ENCODE results near the gene ZNF433.
"Not testable (repeated sequence)": the region's sequence is repeated elsewhere in the genome, so short reads cannot be mapped to it uniquely, and the experiment has no call there.

The ZNF433 gene

GRCh38 chr19:12035220-12036172 lies at the start of gene ZNF433:
Gene ZNF433 (minus strand): TSS chr19:12035679. CDS start chr19:12035539, 140 bp downstream.
- peak; percentile 82 for DNase-seq (ENCODE audit: low spot score)

GRCh38 chr19:12083336-12083735 lies 47.9 kb upstream of the ZNF433 start:
- not testable (repeated sequence) for DNase-seq (ENCODE audit: low spot score)

GRCh38 chr19:12077375-12077774 lies 41.9 kb upstream of the ZNF433 start:
- DNase-seq (ENCODE audit: low spot score) = no peak

GRCh38 chr19:12076331-12076730 lies 40.9 kb upstream of the ZNF433 start:
- not testable (repeated sequence) for DNase-seq (ENCODE audit: low spot score)

GRCh38 chr19:12075538-12076139 lies 40.2 kb upstream of the ZNF433 start:
- no peak for DNase-seq (ENCODE audit: low spot score)

GRCh38 chr19:12064590-12065538 lies 29.4 kb upstream of the ZNF433 start, which contains the start of gene ZNF844:
Gene ZNF844 (plus strand): TSS chr19:12064731. CDS start chr19:12064874, 143 bp downstream.
- peak; percentile 68 for DNase-seq (ENCODE audit: low spot score)

GRCh38 chr19:12055784-12056183 lies 20.3 kb upstream of the ZNF433 start:
- DNase-seq (ENCODE audit: low spot score) = no peak

GRCh38 chr19:12052497-12053169 lies 17.2 kb upstream of the ZNF433 start, which contains the start of gene ZNF878:
Gene ZNF878 (minus strand): TSS chr19:12052961. CDS start chr19:12052801, 160 bp downstream.
- DNase-seq (ENCODE audit: low spot score) = peak; percentile 44

- DNase-seq (ENCODE audit: low spot score) = peak; percentile 15
These were observed 16.6 kb upstream of the ZNF433 start for GRCh38 chr19:12052091-12052496.

GRCh38 chr19:12047868-12048267 lies 12.4 kb upstream of the ZNF433 start:
- DNase-seq (ENCODE audit: low spot score) = no peak

- no peak for DNase-seq (ENCODE audit: low spot score)
These were observed 8.4 kb upstream of the ZNF433 start for GRCh38 chr19:12043752-12044422.

GRCh38 chr19:12042893-12043292 lies 7.4 kb upstream of the ZNF433 start:
- no peak for DNase-seq (ENCODE audit: low spot score)

GRCh38 chr19:12034620-12035019 lies 859 bp downstream of the ZNF433 start:
- DNase-seq (ENCODE audit: low spot score) = no peak

GRCh38 chr19:12034198-12034597 lies 1.3 kb downstream of the ZNF433 start:
- DNase-seq (ENCODE audit: low spot score) = no peak

- DNase-seq (ENCODE audit: low spot score) = no peak
These were observed 19.7 kb downstream of the ZNF433 start for GRCh38 chr19:12015753-12016116.

- DNase-seq (ENCODE audit: low spot score) = no peak
These were observed 20.3 kb downstream of the ZNF433 start for GRCh38 chr19:12015015-12015752.

- DNase-seq (ENCODE audit: low spot score) = no peak
These were observed 35.1 kb downstream of the ZNF433 start for GRCh38 chr19:12000152-12000981.

GRCh38 chr19:11995174-11995573 lies 40.3 kb downstream of the ZNF433 start:
- no peak for DNase-seq (ENCODE audit: low spot score)

GRCh38 chr19:11991921-11992320 lies 43.6 kb downstream of the ZNF433 start:
- not testable (repeated sequence) for DNase-seq (ENCODE audit: low spot score)

Measured in kidney capillary endothelial cell (primary cell).